ENCODE data around the gene GLIS1.

DNA sequence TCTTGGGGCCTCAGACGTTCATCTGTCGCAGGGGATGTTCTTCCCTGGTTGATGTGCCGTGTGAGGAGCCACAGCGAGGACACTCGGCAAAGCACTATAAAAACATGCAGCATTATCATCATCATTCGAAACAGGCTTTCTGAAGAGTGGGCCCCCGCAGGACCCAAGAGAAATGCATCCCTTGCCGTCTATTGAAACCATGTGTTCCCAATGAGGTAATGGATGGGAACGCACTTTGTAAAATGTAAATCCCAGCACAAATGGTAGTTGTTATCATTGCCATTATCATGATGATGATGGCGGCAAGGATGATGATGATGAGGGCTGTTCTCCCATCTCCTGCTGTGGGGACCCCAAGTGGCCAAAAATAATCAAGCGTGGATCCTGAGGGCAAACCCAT is 76.8 kb downstream of the GLIS1 start:
- TF ChIP-seq, protein P1, sequence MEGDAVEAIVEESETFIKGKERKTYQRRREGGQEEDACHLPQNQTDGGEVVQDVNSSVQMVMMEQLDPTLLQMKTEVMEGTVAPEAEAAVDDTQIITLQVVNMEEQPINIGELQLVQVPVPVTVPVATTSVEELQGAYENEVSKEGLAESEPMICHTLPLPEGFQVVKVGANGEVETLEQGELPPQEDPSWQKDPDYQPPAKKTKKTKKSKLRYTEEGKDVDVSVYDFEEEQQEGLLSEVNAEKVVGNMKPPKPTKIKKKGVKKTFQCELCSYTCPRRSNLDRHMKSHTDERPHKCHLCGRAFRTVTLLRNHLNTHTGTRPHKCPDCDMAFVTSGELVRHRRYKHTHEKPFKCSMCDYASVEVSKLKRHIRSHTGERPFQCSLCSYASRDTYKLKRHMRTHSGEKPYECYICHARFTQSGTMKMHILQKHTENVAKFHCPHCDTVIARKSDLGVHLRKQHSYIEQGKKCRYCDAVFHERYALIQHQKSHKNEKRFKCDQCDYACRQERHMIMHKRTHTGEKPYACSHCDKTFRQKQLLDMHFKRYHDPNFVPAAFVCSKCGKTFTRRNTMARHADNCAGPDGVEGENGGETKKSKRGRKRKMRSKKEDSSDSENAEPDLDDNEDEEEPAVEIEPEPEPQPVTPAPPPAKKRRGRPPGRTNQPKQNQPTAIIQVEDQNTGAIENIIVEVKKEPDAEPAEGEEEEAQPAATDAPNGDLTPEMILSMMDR (IDR thresholded peaks at IDR 0.05 in 2 of 3, conservative IDR thresholded peaks at IDR 0.05 in 1 of 3; ENCODE audit: control insufficient read depth in 2 of 3, extremely low read depth in 1 of 3, insufficient read depth in 1 of 3, low read depth in 3 of 3, low read length in 3 of 3) = no peak
- TF ChIP-seq, protein P2, sequence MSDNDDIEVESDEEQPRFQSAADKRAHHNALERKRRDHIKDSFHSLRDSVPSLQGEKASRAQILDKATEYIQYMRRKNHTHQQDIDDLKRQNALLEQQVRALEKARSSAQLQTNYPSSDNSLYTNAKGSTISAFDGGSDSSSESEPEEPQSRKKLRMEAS (IDR thresholded peaks at IDR 0.05; ENCODE audit: low read depth, low read length) = no peak
- TF ChIP-seq GATAD2B (conservative IDR thresholded peaks at IDR 0.05; ENCODE audit: low read depth) (no peak), ZNF207 (IDR thresholded peaks at IDR 0.05; ENCODE audit: borderline replicate concordance) (no peak), RELA (IDR thresholded peaks at IDR 0.05; ENCODE audit: borderline replicate concordance, partially characterized antibody) (no peak), EZH2 (IDR thresholded peaks at IDR 0.05; ENCODE audit: borderline replicate concordance, control insufficient read depth, low read depth, low read length) (no peak), RCOR1 (conservative IDR thresholded peaks at IDR 0.05; ENCODE audit: low read depth, low read length) (no peak), CEBPZ (IDR thresholded peaks at IDR 0.05; ENCODE audit: low read depth, low read length) (no peak), JUND (IDR thresholded peaks at IDR 0.05; ENCODE audit: low read depth, low read length) (no peak)
- TF ChIP-seq, protein P3, sequence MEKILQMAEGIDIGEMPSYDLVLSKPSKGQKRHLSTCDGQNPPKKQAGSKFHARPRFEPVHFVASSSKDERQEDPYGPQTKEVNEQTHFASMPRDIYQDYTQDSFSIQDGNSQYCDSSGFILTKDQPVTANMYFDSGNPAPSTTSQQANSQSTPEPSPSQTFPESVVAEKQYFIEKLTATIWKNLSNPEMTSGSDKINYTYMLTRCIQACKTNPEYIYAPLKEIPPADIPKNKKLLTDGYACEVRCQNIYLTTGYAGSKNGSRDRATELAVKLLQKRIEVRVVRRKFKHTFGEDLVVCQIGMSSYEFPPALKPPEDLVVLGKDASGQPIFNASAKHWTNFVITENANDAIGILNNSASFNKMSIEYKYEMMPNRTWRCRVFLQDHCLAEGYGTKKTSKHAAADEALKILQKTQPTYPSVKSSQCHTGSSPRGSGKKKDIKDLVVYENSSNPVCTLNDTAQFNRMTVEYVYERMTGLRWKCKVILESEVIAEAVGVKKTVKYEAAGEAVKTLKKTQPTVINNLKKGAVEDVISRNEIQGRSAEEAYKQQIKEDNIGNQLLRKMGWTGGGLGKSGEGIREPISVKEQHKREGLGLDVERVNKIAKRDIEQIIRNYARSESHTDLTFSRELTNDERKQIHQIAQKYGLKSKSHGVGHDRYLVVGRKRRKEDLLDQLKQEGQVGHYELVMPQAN (conservative IDR thresholded peaks at IDR 0.05) = no peak
- TF ChIP-seq, protein P4, sequence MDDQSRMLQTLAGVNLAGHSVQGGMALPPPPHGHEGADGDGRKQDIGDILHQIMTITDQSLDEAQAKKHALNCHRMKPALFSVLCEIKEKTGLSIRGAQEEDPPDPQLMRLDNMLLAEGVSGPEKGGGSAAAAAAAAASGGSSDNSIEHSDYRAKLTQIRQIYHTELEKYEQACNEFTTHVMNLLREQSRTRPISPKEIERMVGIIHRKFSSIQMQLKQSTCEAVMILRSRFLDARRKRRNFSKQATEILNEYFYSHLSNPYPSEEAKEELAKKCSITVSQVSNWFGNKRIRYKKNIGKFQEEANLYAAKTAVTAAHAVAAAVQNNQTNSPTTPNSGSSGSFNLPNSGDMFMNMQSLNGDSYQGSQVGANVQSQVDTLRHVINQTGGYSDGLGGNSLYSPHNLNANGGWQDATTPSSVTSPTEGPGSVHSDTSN (IDR thresholded peaks at IDR 0.05; ENCODE audit: insufficient replicate concordance, low read depth, low read length) = no peak

Measured in GM12878 (cell line).